Caco-2 (cell line): ENCODE data around the gene TMEM186. TPM values are rescaled to one million over a fixed set of nuclear protein-coding genes. Genes with fewer than 3 reads are reported as not detected.

Source experiments
- BruUV-seq: library from RNA; stranded (reverse); fragments of 400-500 nt; replicated peaks from 2 replicates; lab custom pipeline; 2021; lab: Mats Ljungman, UMichigan
- CTCF ChIA-PET: fragments of 300-600 bp; sonication (Branson Sonifier 250); formaldehyde crosslinking; loops from one replicate; lab custom pipeline; 2022; ENCODE audit warnings: antibody characterized with exemption; lab: Charles Lee
- POLR2A ChIA-PET: fragments of 300-600 bp; sonication (Branson Sonifier 250); formaldehyde crosslinking; loops from one replicate; lab custom pipeline; 2022; ENCODE audit warnings: antibody characterized with exemption; lab: Charles Lee
- DNase-seq, 2 experiments: peaks; one replicate each; pipeline versions ENCODE4 v3.0.0 to v3.0.0-alpha.2; 2020 to 2022
- H3K27me3 ChIP-seq: replicated peaks from 2 replicates; pipeline ENCODE4 v1.6.0; 2011; ENCODE audit warnings: low read length; ENCODE audit not compliant: control insufficient read depth, insufficient read depth
- H3K36me3 ChIP-seq: 2 replicates; pipeline ENCODE4 v1.5.1; 2011; ENCODE audit warnings: low read length; ENCODE audit not compliant: control insufficient read depth, insufficient read depth
- H3K4me1 ChIP-seq: fragments of 250-450 bp; sonication (Bioruptor Pico); 2 replicates; pipeline ENCODE4 v1.5.1; 2020; ENCODE audit warnings: mild to moderate bottlenecking
- H3K4me3 ChIP-seq: 2 replicates; pipeline ENCODE4 v1.5.1; 2011; ENCODE audit warnings: low read depth, mild to moderate bottlenecking, control low read depth, low read length
- H3K9me3 ChIP-seq: fragments of 250-450 bp; sonication (Bioruptor Pico); 2 replicates; pipeline ENCODE4 v1.5.1; 2020; ENCODE audit warnings: mild to moderate bottlenecking, moderate library complexity
- H3K27ac Mint-ChIP-seq: one replicate; pipeline ENCODE4 v1.8.0; 2022; ENCODE audit warnings: mixed read lengths; ENCODE audit not compliant: unreplicated experiment
- H3K27me3 Mint-ChIP-seq: one replicate; pipeline ENCODE4 v1.8.0; 2022; ENCODE audit warnings: mixed read lengths; ENCODE audit not compliant: insufficient read depth, unreplicated experiment
- H3K36me3 Mint-ChIP-seq: one replicate; pipeline ENCODE4 v1.8.0; 2022; ENCODE audit warnings: mild to moderate bottlenecking, mixed read lengths; ENCODE audit not compliant: insufficient read depth, unreplicated experiment
- H3K4me1 Mint-ChIP-seq: one replicate; pipeline ENCODE4 v1.8.0; 2022; ENCODE audit warnings: low read depth, mixed read lengths; ENCODE audit not compliant: unreplicated experiment
- H3K4me3 Mint-ChIP-seq: one replicate; pipeline ENCODE4 v1.8.0; 2022; ENCODE audit warnings: mild to moderate bottlenecking, moderate library complexity, mixed read lengths; ENCODE audit not compliant: unreplicated experiment
- H3K9me3 Mint-ChIP-seq: one replicate; pipeline ENCODE4 v1.8.0; 2022; ENCODE audit warnings: mixed read lengths; ENCODE audit not compliant: unreplicated experiment
- intact Hi-C: fragments of 100-400 bp; cut with micrococcal nuclease; formaldehyde crosslinking; loops from one replicate; pipeline ENCODE4 v1.10.0; 2022; ENCODE audit not compliant: unreplicated experiment
- total RNA-seq: library from RNA; stranded (reverse); gene quantifications from 2 replicates; pipeline ENCODE4 v1.2.3, GENCODE V29; 2022
- TF ChIP-seq, protein P1 (sequence below), 2 experiments: fragments of 200-600 bp in 1 of 2; IDR thresholded peaks; 1 replicate in 1 of 2; 2 replicates in 1 of 2; pipeline versions ENCODE4 v1.5.1 to v1.8.0; 2011 to 2022; ENCODE audit warnings: antibody characterized with exemption in 1 of 2, control low read depth in 1 of 2, inconsistent platforms in 1 of 2, low read depth in 1 of 2, low read length in 1 of 2, mild to moderate bottlenecking in 1 of 2, moderate library complexity in 1 of 2; ENCODE audit not compliant: insufficient read depth in 1 of 2, severe bottlenecking in 1 of 2, unreplicated experiment in 1 of 2

Gene TMEM186
- total RNA-seq, 1 experiment from 2014 or later: 11.9 TPM

DNA sequence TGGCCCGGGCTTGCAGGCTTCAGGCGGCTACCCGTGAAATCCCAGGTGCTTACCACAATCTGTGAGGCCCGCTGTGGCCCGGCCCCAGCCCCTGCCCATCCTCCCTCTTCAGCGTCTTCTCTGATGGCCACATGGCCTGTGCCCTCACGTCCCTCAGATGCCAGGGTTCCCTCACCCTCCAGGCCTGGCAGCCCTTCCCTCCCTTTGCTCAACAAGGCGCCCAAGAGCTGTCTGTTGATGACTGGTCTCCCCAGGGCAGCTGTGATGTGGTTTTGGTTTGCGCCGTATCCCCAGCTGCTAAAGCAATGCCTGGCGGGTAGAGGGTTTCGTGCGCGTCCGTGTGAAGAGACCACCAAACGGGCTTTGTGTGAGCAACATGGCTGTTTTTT lies 35.3 kb upstream of the TMEM186 start:
- ChIA-PET CTCF (no interaction called here), POLR2A (no interaction called here)
- H3K36me3 Mint-ChIP-seq: peaks cover 54% of the 10 kb centered on the region
- H3K9me3 Mint-ChIP-seq: no peaks in the 10 kb centered on the region
- no peak for DNase-seq
- no peak overlapping the region for H3K4me3 ChIP-seq
- BruUV-seq: no TSS peak
- H3K9me3 ChIP-seq: no peaks in the 10 kb centered on the region
- H3K27me3 ChIP-seq: no peaks in the 10 kb centered on the region
- intact Hi-C loops: no loop called here
- H3K4me3 Mint-ChIP-seq: no peak overlapping the region
- peaks cover 7% of the 10 kb centered on the region for H3K4me1 Mint-ChIP-seq
- no peaks in the 10 kb centered on the region for H3K4me1 ChIP-seq
- H3K27me3 Mint-ChIP-seq: no peaks in the 10 kb centered on the region
- H3K36me3 ChIP-seq: no peaks in the 10 kb centered on the region; the same call in none of the 2 replicates
- TF ChIP-seq, protein P1, sequence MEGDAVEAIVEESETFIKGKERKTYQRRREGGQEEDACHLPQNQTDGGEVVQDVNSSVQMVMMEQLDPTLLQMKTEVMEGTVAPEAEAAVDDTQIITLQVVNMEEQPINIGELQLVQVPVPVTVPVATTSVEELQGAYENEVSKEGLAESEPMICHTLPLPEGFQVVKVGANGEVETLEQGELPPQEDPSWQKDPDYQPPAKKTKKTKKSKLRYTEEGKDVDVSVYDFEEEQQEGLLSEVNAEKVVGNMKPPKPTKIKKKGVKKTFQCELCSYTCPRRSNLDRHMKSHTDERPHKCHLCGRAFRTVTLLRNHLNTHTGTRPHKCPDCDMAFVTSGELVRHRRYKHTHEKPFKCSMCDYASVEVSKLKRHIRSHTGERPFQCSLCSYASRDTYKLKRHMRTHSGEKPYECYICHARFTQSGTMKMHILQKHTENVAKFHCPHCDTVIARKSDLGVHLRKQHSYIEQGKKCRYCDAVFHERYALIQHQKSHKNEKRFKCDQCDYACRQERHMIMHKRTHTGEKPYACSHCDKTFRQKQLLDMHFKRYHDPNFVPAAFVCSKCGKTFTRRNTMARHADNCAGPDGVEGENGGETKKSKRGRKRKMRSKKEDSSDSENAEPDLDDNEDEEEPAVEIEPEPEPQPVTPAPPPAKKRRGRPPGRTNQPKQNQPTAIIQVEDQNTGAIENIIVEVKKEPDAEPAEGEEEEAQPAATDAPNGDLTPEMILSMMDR (IDR thresholded peaks at IDR 0.05; ENCODE audit: insufficient read depth in 1 of 2, low read depth in 1 of 2, low read length in 1 of 2, severe bottlenecking in 1 of 2, unreplicated experiment in 1 of 2): no peak
- H3K27ac Mint-ChIP-seq: no peak overlapping the region

DNA sequence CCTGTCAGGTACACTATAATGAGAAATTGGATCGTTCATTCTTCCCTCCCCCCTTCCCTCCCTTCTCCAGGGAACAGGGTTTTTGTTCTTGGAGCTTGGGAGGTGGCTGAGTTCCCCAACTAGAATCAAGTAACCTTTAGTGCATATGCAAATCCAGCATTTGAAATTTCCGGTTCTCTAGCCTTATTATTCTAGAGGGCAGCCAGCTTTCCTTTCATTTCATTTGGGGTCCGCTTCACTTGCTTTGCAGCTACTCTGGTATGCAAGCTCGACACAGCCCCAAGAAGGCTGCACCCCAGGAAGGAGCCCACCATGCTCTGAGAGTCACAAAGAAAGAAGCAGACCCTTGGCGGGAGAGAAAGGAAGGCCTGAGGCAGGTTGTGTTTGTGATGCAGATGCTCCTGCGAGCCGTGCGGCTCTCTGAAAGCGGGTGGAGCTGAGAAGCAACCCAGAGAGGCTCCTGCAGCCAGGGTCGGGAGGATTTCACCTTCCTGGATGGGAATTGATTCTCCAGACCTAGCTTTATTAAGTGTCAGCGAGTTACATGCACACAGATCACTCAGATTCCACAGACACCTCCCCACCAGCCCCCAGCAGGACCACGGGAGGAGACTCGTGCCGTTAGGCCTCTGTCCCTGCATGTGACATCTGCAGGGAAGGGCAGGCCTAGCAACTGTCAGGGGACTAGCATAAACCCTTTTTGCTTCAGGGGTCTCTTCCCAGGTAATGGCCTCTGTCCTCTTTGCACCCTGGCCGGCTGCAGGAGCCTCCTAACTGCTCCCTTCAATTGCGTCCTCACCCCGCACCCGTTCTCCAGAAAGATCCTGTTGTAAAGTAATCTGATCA lies 34.7 kb upstream of the TMEM186 start:
- Mint-ChIP-seq H3K4me3 (no peak overlapping the region), H3K36me3 (peaks cover 56% of the 10 kb centered on the region), H3K4me1 (peaks cover 7% of the 10 kb centered on the region), H3K9me3 (no peaks in the 10 kb centered on the region), H3K27ac (no peak overlapping the region), H3K27me3 (no peaks in the 10 kb centered on the region)
- no TSS peak for BruUV-seq
- intact Hi-C loops: no loop called here
- H3K36me3 ChIP-seq: no peaks in the 10 kb centered on the region; the same call in none of the 2 replicates
- no peak overlapping the region for H3K4me3 ChIP-seq
- no peaks in the 10 kb centered on the region for H3K4me1 ChIP-seq
- ChIA-PET CTCF (no interaction called here), POLR2A (interaction anchor here (1.3 kb wide), 1 partner anchor 166 kb away, joined by 3 read pairs; no protein-coding TSS in a partner anchor)
- TF ChIP-seq, protein P1 (IDR thresholded peaks at IDR 0.05; ENCODE audit: insufficient read depth in 1 of 2, low read depth in 1 of 2, low read length in 1 of 2, severe bottlenecking in 1 of 2, unreplicated experiment in 1 of 2): no peak
- no peak for DNase-seq
- H3K27me3 ChIP-seq: no peaks in the 10 kb centered on the region
- no peaks in the 10 kb centered on the region for H3K9me3 ChIP-seq

DNA sequence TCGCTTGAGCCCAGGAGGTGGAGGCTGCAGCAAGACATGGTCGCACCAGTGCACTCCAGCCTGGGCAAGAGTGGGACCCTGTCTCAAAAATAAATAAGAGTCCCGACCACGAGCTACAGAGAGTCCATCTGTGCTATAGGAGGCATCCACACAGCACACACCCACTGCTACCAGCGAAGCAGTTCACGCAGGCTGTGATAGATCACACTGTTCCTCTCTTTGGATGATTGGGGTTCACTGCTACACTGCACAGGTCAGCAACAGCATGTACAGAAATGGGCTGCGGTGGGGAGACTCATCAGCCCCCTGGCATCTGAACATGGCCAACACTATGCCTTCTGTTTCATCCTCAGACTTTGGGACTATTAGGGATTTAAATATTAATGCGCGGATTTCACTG lies 34.0 kb upstream of the TMEM186 start:
- intact Hi-C loops: no loop called here
- POLR2A ChIA-PET: interaction anchor here (1.3 kb wide), 1 partner anchor 165 kb away, joined by 3 read pairs; no protein-coding TSS in a partner anchor
- DNase-seq: no peak
- Histone ChIP-seq H3K27me3 (no peaks in the 10 kb centered on the region), H3K4me3 (no peak overlapping the region), H3K4me1 (no peaks in the 10 kb centered on the region), H3K36me3 (no peaks in the 10 kb centered on the region; the same call in none of the 2 replicates), H3K9me3 (no peaks in the 10 kb centered on the region)
- H3K27ac Mint-ChIP-seq: no peak overlapping the region
- TF ChIP-seq, protein P1 (IDR thresholded peaks at IDR 0.05; ENCODE audit: insufficient read depth in 1 of 2, low read depth in 1 of 2, low read length in 1 of 2, severe bottlenecking in 1 of 2, unreplicated experiment in 1 of 2): no peak
- H3K27me3 Mint-ChIP-seq: no peaks in the 10 kb centered on the region
- CTCF ChIA-PET: no interaction called here
- H3K9me3 Mint-ChIP-seq: no peaks in the 10 kb centered on the region
- no peak overlapping the region for H3K4me3 Mint-ChIP-seq
- peaks cover 7% of the 10 kb centered on the region for H3K4me1 Mint-ChIP-seq
- peaks cover 62% of the 10 kb centered on the region for H3K36me3 Mint-ChIP-seq
- no TSS peak for BruUV-seq
